ENCODE data around the gene GEMIN4. TPM values are rescaled to one million over a fixed set of nuclear protein-coding genes. Genes with fewer than 3 reads are reported as not detected.

The GEMIN4 gene
- total and polyA plus RNA-seq, 2 of the 8 experiments (the other 6 are each of a cell fraction or from before 2014, with no cell fraction given), result 32.1 to 51.9 TPM

GRCh38 chr17:798246-798645 lies 46.2 kb upstream of the GEMIN4 start:
- no peak overlapping the region for H3K4me3 ChIP-seq (ENCODE audit: extremely low read depth in 1 of 4, insufficient read depth in 2 of 4, low read depth in 3 of 4, low read length in 4 of 4)
- no peak overlapping the region for H2BK5ac ChIP-seq (ENCODE audit: low read depth, low read length)
- H3K9me3 ChIP-seq (ENCODE audit: insufficient read depth in 2 of 2, low read depth in 1 of 2, low read length in 1 of 2), result no peaks in the 10 kb centered on the region
- H3K4me1 ChIP-seq (replicated peaks in 1 of 4; ENCODE audit: control insufficient read depth in 3 of 4, insufficient read depth in 4 of 4, low read length in 3 of 4), result peaks cover 0 to 5% (median 0%) of the 10 kb centered on the region in 4 experiments; a peak in 3 of 7 replicates
- no peak overlapping the region for H2BK12ac ChIP-seq (ENCODE audit: low read depth, low read length)
- no peak overlapping the region for H3K56ac ChIP-seq (replicated peaks; ENCODE audit: insufficient read length, low read depth, low read length)
- no peaks in the 10 kb centered on the region for H3K27me3 ChIP-seq (replicated peaks in 1 of 4; ENCODE audit: control insufficient read depth in 3 of 4, extremely low read depth in 1 of 4, insufficient read depth in 3 of 4, low read length in 3 of 4)
- H4K5ac ChIP-seq (ENCODE audit: insufficient read length, low read depth, low read length), result no peak overlapping the region
- H3K79me2 ChIP-seq (ENCODE audit: control insufficient read depth in 1 of 2, insufficient read depth in 2 of 2, low read length in 2 of 2), result no peaks in the 10 kb centered on the region
- WGBS, 2 experiments (ENCODE audit: extremely low coverage in 1 of 2, insufficient coverage in 1 of 2, insufficient read length in 1 of 2, insufficient replicate concordance in 2 of 2, low coverage in 1 of 2, low lambda C conversion rate in 2 of 2, missing lambda C conversion rate in 1 of 2), result 88% methylated on average over 10 of the region's 11 CpGs; no CpG with 5 or more reads in 1 of the 2 experiments
- no peak for FAIRE-seq
- H2BK120ac ChIP-seq (replicated peaks; ENCODE audit: low read depth, low read length), result no peak overlapping the region
- H3K4me2 ChIP-seq (ENCODE audit: insufficient read depth in 1 of 2, low read depth in 2 of 2, low read length in 2 of 2), result no peak overlapping the region
- H2AFZ ChIP-seq (ENCODE audit: low read length), result no peak overlapping the region
- peaks cover 0 to 6% (median 0%) of the 10 kb centered on the region in 4 experiments; a peak in 2 of 8 replicates for H3K36me3 ChIP-seq (ENCODE audit: control insufficient read depth in 2 of 4, insufficient read depth in 4 of 4, low read length in 3 of 4)
- H2AK5ac ChIP-seq (ENCODE audit: low read depth, low read length), result no peak overlapping the region
- H4K8ac ChIP-seq (ENCODE audit: extremely low read depth, insufficient read depth, low read length), result no peak overlapping the region
- ChIA-PET CTCF (ENCODE audit: partially characterized antibody) (interaction anchor here (1.1 to 17.5 kb wide), 4 partner anchors 11 to 198 kb away, joined by 3 to 258 read pairs (median 16); partner anchors contain the start of genes NXN and TIMM22), POLR2A (ENCODE audit: partially characterized antibody) (interaction anchor here (0.7 to 3.1 kb wide), 5 partner anchors 18 to 183 kb away, joined by 3 to 9 read pairs (median 3); no protein-coding TSS in a partner anchor)
- no peak overlapping the region for H3K9ac ChIP-seq (replicated peaks in 1 of 4; ENCODE audit: extremely low read depth in 1 of 4, low read depth in 3 of 4, low read length in 3 of 4)
- H3K18ac ChIP-seq (ENCODE audit: extremely low read depth, low read length), result no peak overlapping the region
- no peaks in the 10 kb centered on the region; the same call in 1 of the 2 replicates for H3K79me1 ChIP-seq (ENCODE audit: low read depth, low read length)
- H4K91ac ChIP-seq (replicated peaks; ENCODE audit: insufficient read length, low read length), result no peak overlapping the region
- H3K23ac ChIP-seq (ENCODE audit: insufficient read length), result no peak overlapping the region
- no peak overlapping the region for H3K14ac ChIP-seq (ENCODE audit: insufficient read length)
- H4K20me1 ChIP-seq (replicated peaks in 1 of 2; ENCODE audit: control insufficient read depth in 1 of 2, insufficient read depth in 2 of 2, low read length in 2 of 2), result peaks cover 0 to 3% of the 10 kb centered on the region in 2 experiments
- H2BK15ac ChIP-seq (ENCODE audit: low read length), result no peak overlapping the region
- H2BK20ac ChIP-seq (ENCODE audit: low read length), result no peak overlapping the region
- H3K27ac ChIP-seq (ENCODE audit: low read depth, low read length), result no peak overlapping the region
- DNase-seq (ENCODE audit: low read depth in 1 of 2, low spot score in 2 of 2), result no peak
- no peaks in the 10 kb centered on the region for H3K23me2 ChIP-seq (ENCODE audit: low read depth, low read length)
- H3K4ac ChIP-seq (replicated peaks; ENCODE audit: insufficient read length, low read depth, low read length), result no peak overlapping the region
- TF ChIP-seq TAF1 (IDR thresholded peaks at IDR 0.05; ENCODE audit: low read depth, low read length) (no peak), RFX5 (IDR thresholded peaks at IDR 0.05; ENCODE audit: borderline replicate concordance, low read depth, low read length) (no peak), POLR2A (IDR thresholded peaks at IDR 0.05; ENCODE audit: control extremely low read depth in 1 of 2, low read depth in 2 of 2, low read length in 2 of 2) (no peak), SIX5 (IDR thresholded peaks at IDR 0.05; ENCODE audit: low read depth, low read length) (no peak), BACH1 (IDR thresholded peaks at IDR 0.05; ENCODE audit: low read length) (no peak), POU5F1 (IDR thresholded peaks at IDR 0.05; ENCODE audit: low read depth, low read length) (no peak), CHD1 (IDR thresholded peaks at IDR 0.05; ENCODE audit: low read depth, low read length) (no peak), POLR2AphosphoS5 (IDR thresholded peaks at IDR 0.05; ENCODE audit: low read depth, low read length) (no peak), CHD2 (IDR thresholded peaks at IDR 0.05; ENCODE audit: low read length) (no peak), EZH2 (IDR thresholded peaks at IDR 0.05; ENCODE audit: low read depth, low read length, severe bottlenecking) (no peak), NRF1 (IDR thresholded peaks at IDR 0.05; ENCODE audit: low read depth, low read length) (no peak), SP2 (IDR thresholded peaks at IDR 0.05; ENCODE audit: low read length) (no peak), KDM5A (IDR thresholded peaks at IDR 0.05; ENCODE audit: low read length) (no peak), RBBP5 (IDR thresholded peaks at IDR 0.05; ENCODE audit: borderline replicate concordance, low read depth, low read length) (no peak)
- TF ChIP-seq, protein P1, sequence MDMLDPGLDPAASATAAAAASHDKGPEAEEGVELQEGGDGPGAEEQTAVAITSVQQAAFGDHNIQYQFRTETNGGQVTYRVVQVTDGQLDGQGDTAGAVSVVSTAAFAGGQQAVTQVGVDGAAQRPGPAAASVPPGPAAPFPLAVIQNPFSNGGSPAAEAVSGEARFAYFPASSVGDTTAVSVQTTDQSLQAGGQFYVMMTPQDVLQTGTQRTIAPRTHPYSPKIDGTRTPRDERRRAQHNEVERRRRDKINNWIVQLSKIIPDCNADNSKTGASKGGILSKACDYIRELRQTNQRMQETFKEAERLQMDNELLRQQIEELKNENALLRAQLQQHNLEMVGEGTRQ (IDR thresholded peaks at IDR 0.05; ENCODE audit: low read length), result no peak
